NB4 (cell line): ENCODE data around the gene PAM.

Source experiments
- DNase-seq: peaks from one replicate; pipeline ENCODE4 v3.0.0; 2010; ENCODE audit warnings: low read depth
- H3K4me3 ChIP-seq: one replicate; pipeline ENCODE4 v1.5.1; 2011; ENCODE audit warnings: mild to moderate bottlenecking, low read depth, low read length, moderate library complexity
- MYC ChIP-seq: IDR thresholded peaks from 2 replicates; pipeline ENCODE4 v1.6.1; 2011; ENCODE audit warnings: low read depth, low read length
- POLR2A ChIP-seq: IDR thresholded peaks from 2 replicates; pipeline ENCODE4 v1.6.1; 2011; ENCODE audit warnings: mild to moderate bottlenecking; ENCODE audit not compliant: insufficient read length; ENCODE audit errors: extremely low read depth
- TF ChIP-seq, protein P1 (sequence below): IDR thresholded peaks from 2 replicates; pipeline ENCODE4 v1.6.1; 2011; ENCODE audit warnings: low read depth, low read length
- TF ChIP-seq, protein P2 (sequence below): IDR thresholded peaks from one replicate; pipeline ENCODE4 v1.5.1; 2012; ENCODE audit warnings: low read depth, low read length

The PAM gene

GRCh38 chr5:102832445-102832844 is 77.3 kb downstream of the PAM start:
- DNase-seq, result no peak
- no peak overlapping the region for H3K4me3 ChIP-seq
- no peak for TF ChIP-seq POLR2A
- TF ChIP-seq, protein P1, sequence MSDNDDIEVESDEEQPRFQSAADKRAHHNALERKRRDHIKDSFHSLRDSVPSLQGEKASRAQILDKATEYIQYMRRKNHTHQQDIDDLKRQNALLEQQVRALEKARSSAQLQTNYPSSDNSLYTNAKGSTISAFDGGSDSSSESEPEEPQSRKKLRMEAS, result no peak
- TF ChIP-seq, protein P2, sequence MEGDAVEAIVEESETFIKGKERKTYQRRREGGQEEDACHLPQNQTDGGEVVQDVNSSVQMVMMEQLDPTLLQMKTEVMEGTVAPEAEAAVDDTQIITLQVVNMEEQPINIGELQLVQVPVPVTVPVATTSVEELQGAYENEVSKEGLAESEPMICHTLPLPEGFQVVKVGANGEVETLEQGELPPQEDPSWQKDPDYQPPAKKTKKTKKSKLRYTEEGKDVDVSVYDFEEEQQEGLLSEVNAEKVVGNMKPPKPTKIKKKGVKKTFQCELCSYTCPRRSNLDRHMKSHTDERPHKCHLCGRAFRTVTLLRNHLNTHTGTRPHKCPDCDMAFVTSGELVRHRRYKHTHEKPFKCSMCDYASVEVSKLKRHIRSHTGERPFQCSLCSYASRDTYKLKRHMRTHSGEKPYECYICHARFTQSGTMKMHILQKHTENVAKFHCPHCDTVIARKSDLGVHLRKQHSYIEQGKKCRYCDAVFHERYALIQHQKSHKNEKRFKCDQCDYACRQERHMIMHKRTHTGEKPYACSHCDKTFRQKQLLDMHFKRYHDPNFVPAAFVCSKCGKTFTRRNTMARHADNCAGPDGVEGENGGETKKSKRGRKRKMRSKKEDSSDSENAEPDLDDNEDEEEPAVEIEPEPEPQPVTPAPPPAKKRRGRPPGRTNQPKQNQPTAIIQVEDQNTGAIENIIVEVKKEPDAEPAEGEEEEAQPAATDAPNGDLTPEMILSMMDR, result no peak
- no peak for TF ChIP-seq MYC

GRCh38 chr5:102833146-102833545 is 78.0 kb downstream of the PAM start:
- TF ChIP-seq, protein P1, result no peak
- no peak for TF ChIP-seq MYC
- no peak for TF ChIP-seq POLR2A
- TF ChIP-seq, protein P2, result no peak
- H3K4me3 ChIP-seq, result no peak overlapping the region
- DNase-seq, result no peak

GRCh38 chr5:102834438-102834964 is 79.4 kb downstream of the PAM start:
- DNase-seq, result no peak
- TF ChIP-seq, protein P1, result peak; percentile 14; the same call in 1 of the 2 replicates
- TF ChIP-seq POLR2A, result no peak
- H3K4me3 ChIP-seq, result no peak overlapping the region

DNA sequence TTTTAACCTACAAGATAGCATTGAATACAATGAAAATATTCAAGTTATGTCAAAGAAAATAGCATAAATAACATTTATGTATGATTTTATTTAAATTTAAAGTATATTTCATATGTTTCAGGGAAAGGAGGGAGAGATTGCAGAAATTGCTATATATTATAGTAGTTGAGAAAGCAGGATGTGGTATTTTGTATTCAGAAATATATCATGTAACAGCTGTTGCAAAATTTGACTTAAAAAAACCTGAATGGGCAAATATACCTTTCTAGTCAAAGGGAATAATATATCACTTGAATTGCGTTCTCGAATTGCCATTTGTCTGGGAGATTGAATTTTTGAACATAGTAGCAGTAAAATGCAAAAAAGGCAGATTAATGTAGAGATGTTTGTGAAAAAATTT is 80.6 kb downstream of the PAM start:
- no peak overlapping the region for H3K4me3 ChIP-seq
- DNase-seq, result no peak
- TF ChIP-seq MYC, result no peak
- TF ChIP-seq, protein P1, result no peak
- no peak for TF ChIP-seq POLR2A
- TF ChIP-seq, protein P2, result no peak

DNA sequence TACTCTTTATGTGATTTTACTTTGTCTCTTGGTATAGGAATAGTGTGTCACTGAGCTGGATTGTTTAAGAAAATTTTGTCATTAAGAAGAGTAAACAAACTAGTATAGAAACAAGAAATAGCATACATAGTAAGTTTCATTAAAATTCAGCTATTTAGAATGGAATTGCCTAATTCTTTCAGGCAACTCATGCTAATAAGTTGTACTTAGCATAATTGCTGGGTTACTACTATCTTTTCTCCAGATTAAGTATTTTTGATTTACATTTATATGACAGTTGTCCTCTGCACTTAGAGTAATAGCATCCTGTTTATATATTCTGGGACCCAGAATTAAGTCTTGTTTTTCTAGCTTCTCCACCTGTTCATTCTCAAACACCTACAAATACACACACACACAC is 85.9 kb downstream of the PAM start:
- no peak overlapping the region for H3K4me3 ChIP-seq
- DNase-seq, result no peak
- TF ChIP-seq, protein P2, result no peak
- TF ChIP-seq, protein P1, result no peak
- no peak for TF ChIP-seq POLR2A
- no peak for TF ChIP-seq MYC

DNA sequence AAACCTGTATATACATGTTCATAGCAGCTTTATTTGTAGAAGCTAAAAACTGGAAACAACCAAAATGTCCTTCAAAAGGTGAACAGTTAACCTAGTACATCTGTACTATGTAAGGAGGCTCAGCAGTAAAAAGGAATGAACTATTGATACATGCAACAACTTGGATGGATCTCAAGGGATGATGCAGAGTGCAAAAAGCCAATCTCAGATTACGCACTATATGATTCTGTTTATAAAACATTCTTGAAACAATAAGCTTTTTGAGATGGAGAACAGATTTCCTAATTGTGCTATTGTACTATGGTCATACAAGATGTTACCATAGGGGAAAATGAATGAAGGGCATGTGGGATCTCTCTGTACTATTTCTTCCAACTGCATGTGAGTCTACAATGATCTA is 88.9 kb downstream of the PAM start:
- DNase-seq, result no peak
- TF ChIP-seq POLR2A (no peak), MYC (no peak)
- TF ChIP-seq, protein P1, result no peak
- TF ChIP-seq, protein P2, result no peak

More for the DNA sequence above, 88.9 kb downstream of the PAM start:
- no peak overlapping the region for H3K4me3 ChIP-seq
